Fibroblast of skin of abdomen (primary cell): ENCODE measurements around the gene GAS1. TPM values are rescaled to one million over a fixed set of nuclear protein-coding genes. Genes with fewer than 3 reads are reported as not detected.
A peak's percentile ranks its signal among the peaks of the same experiment; 100 is the strongest.

Experiments used
- DNase-seq: peaks from one replicate; pipeline ENCODE4 v3.0.0-alpha.2; 2013
- polyA plus RNA-seq, 2 experiments: library from polyadenylated mRNA; unstranded; fragments of 120-200 nt; gene quantifications; one replicate each; pipeline ENCODE4 v1.2.1, GENCODE V29; 2013; ENCODE audit not compliant: insufficient read length in 2 of 2

GAS1 gene, protein sequence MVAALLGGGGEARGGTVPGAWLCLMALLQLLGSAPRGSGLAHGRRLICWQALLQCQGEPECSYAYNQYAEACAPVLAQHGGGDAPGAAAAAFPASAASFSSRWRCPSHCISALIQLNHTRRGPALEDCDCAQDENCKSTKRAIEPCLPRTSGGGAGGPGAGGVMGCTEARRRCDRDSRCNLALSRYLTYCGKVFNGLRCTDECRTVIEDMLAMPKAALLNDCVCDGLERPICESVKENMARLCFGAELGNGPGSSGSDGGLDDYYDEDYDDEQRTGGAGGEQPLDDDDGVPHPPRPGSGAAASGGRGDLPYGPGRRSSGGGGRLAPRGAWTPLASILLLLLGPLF
- polyA plus RNA-seq (2013, experiment 1 of 2; ENCODE audit: insufficient read length), result 32.5 TPM
- 32.5 TPM for polyA plus RNA-seq (2013, experiment 2 of 2; ENCODE audit: insufficient read length)

DNA sequence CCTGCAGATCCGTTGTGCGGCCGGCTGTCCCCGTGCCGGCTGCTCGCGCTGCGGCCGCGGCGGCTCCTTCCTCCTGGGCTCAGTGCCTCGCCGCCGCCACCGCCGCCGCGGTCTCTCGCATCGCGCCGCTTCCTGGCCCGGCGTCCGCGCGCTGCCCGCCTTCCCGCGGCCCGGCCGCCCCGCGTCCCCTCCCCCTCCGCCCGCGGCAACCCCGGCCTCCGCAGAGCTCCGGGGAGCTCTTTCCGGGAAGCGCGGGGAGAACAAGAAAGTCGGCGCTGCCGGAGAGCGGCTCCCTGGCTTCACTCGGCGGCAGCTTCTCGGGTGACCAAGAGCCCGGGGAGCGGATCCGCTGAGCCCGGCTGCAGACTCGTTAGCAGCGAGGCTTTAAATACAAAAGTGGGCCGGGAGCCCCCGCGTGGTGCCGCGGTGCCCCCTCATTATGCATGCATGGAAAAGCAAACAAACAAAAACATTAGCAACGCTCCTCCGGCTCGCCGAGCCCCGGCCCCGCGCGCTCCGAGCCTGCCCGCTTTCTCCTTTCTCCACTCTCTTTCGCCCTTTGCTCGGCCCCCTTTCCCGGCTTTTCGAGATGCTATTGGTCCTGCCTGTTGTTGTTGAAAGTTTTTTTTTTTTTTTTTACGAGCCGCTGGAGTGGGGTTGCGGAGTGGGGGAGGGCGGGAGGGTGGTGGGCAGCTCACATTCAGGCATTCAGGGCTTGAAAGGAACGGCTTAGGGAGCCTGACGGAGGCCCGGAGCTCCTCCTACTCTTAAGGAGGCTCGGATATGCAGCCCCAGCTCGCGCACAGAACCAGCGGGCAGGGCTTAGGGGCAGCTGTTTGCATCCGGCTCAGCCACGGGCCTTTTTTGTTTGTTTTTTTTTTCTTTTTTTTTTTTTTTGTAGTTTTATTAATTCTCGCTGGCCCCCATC lies at the start of gene GAS1:
Gene GAS1 (minus strand): TSS at position 361 of the 928 bp plus-strand sequence. CDS start 727 bp downstream, outside the sequence.
- DNase-seq, result peak; percentile 98

DNA sequence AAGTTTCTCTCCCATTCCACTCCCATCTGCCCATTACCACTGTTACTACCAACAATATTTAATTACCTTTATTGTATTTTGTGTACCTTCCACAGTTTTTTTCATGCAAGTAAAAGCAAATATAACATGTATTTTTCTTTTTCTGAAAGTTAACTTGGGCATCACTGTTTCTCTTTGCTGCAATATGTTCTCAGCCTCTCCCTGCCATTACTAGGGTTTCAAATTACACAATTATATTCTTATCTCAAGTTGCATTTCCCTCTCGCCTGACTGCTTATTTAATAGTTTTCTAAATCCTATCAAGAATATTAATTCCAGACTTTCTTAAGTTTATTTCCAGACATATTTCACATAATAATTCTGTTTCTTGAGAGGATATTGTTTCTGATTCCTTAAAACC lies 46.9 kb upstream of the GAS1 start:
- DNase-seq, result no peak

DNA sequence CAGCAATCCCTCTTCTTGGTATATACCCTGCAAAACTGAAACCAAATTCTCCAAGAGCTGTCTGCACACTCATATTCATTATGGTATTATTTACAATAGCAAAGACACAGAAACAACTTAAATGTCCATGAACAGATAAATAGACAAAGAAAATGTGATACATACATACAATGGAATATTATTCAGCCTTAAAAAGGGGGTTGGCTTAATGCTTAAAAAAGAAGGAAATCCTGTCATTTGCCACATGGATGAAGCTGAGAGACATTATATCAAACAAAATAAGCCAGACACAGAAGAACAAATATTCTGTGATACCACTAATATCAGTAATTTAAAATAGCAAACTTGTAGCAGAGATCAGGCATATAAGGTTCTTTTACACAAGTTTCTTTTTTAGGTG lies 46.5 kb upstream of the GAS1 start:
- DNase-seq, result no peak

DNA sequence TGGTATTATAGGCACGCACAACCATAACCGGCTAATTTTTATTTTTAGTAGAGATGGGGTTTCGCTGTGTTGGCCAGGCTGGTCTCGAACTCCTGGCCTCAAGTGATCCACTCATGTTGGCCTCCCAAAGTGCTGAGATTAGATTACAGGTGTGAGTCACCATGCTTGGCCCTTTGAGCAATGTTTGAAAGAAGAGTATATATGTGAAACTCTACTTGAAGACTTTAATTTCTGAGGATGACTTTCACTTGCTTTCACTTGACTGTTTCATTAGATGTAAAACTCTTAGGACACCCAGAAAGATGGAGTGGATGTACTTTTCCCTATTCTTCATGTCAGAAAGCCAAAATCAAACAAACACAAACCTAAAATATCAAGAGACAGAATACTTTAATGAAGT lies 43.8 kb upstream of the GAS1 start:
- DNase-seq, result no peak

DNA sequence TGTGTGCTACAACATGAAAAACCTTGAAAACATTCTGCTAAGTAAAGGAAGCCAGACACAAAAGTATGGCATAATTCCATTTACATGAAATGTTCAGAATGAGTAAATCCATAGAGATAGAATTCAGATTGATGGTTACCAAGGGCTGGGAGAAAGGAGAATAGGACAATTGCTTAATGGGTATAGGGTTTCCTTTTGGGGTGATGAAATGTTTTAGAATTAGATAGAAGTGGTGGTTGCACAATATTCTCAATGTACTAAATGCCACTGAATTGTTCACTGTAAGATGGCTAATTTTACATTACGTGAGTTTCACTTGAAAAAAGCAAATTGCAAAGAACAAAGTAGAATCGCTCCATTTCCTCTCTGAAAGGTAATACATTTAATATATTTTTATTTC lies 43.0 kb upstream of the GAS1 start:
- peak; percentile 25 for DNase-seq

DNA sequence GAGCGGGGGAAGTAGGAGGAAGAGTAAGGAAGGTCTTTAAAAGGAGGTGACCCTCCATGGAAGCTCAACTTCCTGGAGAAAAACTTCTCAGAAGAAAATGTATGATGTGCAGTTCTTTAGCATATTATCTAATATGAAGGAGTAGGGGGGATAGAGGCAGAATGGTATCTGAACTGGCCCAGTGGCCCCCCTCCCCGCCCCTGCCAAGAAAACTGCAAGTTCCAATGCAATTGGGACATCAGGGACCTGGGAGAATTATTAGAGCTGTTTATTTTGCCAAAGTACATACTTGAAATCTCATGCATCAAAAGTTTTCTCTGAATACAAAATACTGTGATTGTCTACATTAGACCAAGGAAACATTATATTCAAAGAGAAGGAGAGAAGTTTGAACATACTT lies 40.6 kb upstream of the GAS1 start:
- DNase-seq, result no peak

DNA sequence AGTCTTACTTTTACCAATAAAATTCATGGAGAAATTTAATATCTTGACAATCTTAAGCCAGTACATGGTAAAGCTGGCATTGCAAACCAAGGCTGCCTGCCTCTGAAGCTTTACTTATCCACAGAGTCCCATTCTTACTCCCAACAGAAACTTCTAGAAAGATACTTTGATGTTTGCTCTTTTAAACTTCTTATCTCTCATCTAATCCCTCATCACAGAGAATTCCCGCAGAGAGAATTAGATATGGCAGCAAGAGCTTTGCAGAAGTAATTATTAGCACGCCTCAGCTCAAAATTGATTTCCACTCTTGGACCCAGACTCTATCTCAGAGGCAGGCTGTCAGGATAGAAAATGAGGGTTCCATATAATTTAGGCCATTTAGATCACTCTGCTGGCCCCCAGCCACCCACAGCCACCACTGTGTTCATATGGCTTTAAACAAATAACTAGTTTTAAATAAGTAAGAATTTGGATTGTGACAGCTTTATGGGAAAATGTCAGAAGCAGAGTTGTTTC lies 37.9 kb upstream of the GAS1 start:
- no peak for DNase-seq

DNA sequence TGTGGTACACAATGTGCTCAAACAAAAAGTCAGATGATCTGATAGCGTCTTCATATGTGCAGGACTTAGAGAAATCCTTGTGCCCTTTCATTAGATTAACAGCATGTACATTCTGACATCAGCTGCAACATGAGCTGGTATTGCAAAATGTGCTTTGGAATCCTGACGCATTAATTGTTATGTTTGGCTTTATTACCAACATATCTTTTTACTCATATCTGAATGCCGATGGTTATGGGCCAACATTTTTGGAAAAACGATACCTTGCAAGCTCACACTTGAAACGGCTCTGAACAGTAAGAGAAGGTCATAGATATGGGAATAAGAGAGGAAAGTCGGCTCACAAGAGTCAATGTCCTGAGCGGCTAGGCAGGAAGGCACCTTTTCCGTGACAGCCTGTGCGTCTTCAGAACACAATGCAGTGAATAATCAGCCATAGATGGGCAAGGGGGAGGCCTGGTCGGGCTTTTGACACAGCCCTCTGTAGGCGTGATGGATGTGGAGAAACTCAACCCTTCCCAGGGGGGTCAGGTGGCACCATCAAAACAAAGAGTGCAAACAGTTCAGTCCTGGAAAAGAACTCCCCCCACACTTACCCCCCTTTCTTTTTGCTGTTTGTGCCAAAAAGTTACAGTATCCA lies 36.4 kb upstream of the GAS1 start:
- peak; percentile 91 for DNase-seq

DNA sequence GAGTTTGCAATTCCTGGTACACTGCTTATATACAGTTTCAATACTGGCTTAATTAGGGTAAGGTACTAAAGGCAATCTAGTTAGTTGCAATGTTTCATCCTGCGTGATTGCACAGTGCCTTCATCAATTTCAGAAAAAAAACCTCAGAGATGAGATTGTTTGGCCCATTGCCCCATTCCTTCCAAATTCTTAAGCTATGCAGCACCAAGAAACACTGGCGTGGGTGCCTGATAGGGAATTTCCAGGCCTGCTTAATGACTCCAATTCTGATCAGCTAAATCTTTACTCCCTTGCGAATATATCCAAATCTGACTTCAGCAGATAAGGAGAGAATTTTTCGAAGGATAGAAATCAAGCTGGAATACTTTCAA lies 35.9 kb upstream of the GAS1 start:
- DNase-seq, result peak; percentile 80

DNA sequence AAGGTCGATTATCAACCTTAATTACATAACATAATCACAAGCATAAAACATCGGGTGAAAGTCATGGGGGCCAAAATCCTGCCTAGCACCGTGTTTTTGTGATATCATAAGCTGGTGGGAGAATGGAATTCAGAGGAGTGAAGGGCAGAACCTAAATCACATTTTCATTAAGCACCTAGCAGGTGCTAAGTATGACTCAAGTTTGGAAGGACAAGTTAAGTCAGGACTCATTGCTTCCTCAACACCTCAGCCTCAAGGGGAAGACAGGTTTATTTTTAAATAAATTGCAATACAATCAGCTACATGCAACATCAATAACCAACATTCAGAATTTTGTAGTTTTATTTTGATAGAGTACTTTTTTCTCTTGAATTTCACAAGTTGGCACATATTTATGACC lies 33.5 kb upstream of the GAS1 start:
- no peak for DNase-seq

DNA sequence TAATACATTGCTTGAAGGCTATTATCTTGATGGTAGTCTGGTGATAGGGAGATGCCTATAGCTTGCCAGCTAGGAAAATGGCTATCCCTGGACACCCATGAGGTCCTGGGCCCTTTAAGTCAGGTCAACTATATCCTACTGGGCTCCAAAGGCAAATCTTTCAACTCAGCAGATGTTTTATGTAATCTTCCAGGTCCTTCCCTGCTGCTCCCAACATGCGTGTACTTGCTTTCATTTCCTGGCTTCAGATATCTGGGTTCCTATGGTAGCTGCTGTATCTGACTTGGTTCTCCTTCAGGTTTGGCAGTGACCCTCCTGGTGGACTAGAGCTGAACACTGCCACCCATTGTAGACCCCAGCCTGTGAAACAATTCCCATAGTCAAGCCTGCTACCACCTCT lies 32.4 kb upstream of the GAS1 start:
- no peak for DNase-seq

DNA sequence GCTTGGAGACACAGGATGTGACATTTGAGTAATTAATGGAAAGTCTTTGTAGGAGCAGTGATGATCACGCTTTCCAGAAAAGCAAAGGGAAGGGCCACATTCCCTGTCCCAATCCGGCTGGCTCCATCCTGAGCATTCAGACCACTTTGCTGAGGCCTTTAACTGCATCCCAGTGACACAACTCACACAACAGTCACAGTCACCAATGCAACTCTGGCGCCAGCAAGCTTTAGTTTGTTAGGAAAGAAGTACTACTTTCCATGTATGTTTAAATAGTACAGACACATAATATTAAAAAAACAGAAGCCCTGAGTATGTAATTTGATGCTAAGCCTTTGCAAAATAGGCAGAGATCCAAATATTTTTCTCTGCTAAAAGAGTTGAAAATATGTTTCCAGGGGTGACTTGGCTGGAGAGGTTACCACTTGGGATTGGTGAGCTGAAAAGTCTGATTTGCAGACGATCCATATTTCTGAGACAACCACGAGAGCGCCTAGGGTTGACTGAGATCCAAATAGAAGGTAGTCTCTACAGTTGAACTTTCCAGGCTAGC lies 31.7 kb upstream of the GAS1 start:
- peak; percentile 65 for DNase-seq

DNA sequence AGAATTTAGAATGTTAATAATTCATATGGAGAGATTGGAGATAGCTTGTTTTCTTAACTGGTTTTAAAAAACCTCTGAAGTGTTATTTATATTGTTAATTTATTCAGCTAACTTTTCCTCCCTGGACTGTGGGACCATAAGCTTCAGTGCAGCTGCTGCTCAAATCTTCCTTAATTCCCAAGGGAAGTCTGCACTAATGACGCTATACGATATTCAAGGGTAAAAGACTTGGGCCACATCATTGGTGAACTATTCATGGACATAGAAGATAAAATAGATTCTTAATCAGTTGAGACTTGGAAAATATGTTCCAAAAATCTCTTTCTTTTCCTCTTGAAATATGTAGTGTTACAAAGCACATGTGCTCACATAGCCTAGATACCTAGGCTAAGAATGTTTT lies 31.1 kb upstream of the GAS1 start:
- peak; percentile 74 for DNase-seq

DNA sequence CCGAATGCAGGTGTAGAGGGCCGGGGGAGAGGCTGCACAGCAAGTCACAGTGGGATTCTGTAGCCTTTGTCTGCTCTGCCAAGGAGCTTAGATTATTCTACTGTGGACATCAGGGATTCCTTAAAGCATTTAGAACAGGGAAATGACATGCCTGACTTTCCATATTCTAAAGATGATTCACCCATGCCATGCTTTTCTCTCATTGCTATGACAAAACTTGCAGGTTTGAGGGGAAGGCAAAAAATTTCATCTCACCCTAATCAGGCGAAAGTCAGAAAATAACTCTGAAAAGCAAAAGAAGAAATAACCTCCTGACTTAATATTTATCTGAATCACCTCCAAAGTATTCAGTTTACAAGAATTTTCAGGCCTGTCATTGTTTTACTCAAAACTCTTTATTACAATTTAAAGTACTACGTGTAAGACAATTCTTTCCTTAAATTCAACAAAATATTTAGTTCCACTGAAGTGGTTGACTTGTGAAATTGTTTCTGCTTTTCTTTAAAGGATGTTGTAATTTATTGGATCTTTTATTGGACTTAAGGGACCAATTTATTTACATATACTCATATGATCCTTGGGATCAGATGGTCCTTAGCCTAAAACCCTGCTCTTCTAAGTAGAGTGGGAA lies 30.0 kb upstream of the GAS1 start:
- DNase-seq, result peak; percentile 80

DNA sequence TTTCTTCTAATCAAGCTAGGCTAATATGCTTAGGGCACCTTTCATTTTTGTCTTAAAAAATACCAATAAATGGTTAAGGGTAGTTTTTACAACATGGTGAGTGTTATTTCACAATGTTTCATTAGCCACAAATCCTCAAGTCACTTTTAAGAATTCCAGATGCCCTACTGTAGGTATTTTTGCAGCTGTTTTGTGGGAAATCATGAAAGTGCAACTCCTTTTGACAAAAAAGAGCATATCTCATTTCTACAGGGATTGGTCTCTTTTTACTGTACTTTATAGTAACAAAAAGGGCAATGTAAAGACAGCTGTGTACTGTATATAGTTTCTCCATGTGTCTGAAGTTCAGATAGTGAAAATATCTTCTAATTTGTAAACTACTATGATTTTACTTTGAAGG lies 28.3 kb upstream of the GAS1 start:
- DNase-seq, result peak; percentile 55

DNA sequence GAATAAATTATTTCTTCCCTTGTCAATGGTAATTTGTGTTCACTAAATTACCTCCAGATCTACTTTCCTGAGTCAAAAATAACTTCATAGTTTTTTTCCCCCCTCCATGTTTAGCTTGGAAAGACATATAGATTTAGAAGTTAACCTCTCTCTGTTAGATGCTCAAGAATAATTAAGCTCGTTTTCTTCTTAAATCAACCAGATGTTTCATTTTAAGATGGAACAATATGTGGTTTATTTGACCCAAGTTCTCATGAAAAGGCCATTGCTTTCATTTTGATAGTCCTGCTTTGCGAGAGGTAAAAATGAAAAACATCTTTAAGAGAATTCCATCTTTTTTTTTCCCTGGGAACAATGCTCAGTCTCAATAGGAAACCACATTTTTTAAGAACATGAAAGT lies 27.7 kb upstream of the GAS1 start:
- DNase-seq, result peak; percentile 59

DNA sequence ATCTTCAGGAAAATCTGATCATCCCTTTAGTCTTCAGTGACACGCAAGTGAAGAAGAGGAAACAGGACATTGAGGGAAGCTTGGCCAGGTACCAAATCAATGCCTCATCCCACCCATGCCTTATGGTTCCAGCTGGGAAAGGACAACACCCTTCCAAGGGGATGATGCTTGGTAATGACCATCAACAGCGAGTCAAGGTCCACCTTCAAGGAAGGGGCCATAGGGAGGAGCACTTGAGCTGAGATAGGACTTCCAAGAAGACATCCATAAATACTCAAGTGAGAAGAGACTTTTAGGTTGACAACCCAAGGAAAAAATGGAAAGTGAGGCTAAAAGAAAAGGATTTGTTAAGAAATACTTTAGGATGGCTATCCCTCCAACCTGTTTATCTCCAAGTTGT lies 27.1 kb upstream of the GAS1 start:
- DNase-seq, result peak; percentile 18

DNA sequence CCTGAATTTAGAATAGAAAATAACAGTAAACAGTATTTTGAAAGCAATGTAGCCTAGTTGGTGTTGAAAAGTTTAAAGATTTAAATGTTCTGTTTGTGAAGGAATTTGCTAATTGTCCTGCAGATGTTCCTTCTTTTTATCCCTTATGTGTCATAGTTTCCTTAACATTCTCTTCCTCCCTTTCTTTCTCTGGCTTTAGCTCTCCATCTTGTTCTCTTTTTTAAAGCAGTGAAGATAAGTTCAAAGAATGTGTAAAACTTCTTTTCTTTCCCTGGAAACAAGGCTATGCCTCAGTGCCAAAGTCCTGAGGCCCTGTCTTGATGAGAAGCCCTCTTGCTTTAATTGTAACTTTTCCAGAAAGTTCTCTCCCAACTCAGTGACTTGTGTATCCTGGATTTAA lies 24.4 kb upstream of the GAS1 start:
- DNase-seq, result no peak

DNA sequence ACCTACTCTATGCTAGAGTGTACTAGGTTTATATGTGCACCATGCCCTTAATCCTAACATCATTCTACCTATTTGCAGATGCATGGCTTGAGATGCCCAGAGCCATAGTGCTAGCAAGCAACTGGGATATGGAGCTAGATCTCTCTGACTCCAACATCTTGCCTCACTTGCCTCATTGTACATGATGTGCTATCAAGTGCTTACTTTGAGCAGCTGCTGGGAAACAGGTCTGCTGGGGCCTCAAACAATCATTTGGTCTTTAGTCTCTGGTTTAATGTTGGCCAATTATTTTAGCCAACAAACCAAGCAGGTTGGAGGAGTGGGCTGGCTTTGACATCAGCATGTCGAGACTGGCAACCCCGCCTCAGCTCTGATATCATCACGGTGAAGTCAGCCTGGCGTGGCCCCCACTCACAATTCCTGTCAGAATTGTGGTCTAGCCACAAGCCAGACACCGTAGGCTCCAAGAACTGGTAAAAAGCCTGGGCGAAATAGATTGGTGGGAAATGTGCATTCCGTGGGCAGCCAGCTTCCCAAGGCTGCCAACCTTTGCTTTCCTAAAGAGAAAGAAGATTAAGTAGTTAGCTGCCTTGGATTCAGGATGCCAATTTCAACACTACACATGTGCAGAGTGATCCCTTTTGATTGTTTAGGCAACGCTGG lies 21.1 kb upstream of the GAS1 start:
- peak; percentile 78 for DNase-seq

DNA sequence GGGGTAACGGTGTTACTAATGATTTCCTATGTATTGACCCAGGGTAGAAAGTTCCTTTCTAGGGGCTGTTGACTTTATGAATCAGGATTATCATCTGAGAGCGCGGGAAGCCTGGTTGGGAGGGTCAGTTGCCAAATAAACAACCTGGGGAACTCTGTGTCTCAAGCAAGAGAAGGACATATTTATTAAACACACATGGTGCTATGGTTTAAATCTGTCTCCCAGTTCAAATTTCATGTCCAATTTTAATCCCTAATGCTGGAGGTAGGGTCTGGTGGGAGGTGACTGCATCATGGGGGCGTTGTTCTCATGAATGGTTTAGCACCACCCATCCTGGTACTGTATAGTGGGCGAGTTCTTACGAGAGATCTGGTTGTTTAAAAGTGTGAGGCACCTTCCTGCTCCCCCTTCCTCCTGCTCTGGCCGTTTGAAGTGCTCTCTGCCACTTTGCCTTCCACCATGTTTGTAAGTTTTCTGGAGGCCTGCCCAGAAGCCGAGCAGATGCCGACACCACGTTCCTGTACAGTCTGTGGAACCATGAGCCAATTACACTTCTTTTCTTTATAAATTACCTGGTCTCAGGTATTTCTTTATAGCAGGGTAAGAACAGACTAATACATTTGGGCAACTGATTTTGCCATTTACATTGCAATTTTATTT lies 19.7 kb upstream of the GAS1 start:
- no peak for DNase-seq
